NCI-H2107 treated with DMSO at 0.1 percent for 48 hours (cell line): ENCODE results near the gene RGS9.
"Not testable (repeated sequence)": the region's sequence is repeated elsewhere in the genome, so short reads cannot be mapped to it uniquely, and the experiment has no call there.

Source experiments
- DNase-seq: peaks from one replicate; lab custom pipeline; 2025; ENCODE audit not compliant: unreplicated experiment; lab: John Stamatoyannopoulos, UW

Gene RGS9

GRCh38 chr17:65180752-65181236, 43.6 kb downstream of the RGS9 start:
- DNase-seq = not testable (repeated sequence)

- no peak for DNase-seq
Measured at GRCh38 chr17:65181237-65182061, 44.3 kb downstream of the RGS9 start.

GRCh38 chr17:65182233-65182632, 45.1 kb downstream of the RGS9 start:
- no peak for DNase-seq

GRCh38 chr17:65183736-65184135, 46.6 kb downstream of the RGS9 start:
- no peak for DNase-seq

- no peak for DNase-seq
Measured at GRCh38 chr17:65184235-65184959, 47.2 kb downstream of the RGS9 start.

- DNase-seq = no peak
Measured at GRCh38 chr17:65185062-65185461, 47.9 kb downstream of the RGS9 start.

- no peak for DNase-seq
Measured at GRCh38 chr17:65185668-65186382, 48.7 kb downstream of the RGS9 start.

GRCh38 chr17:65190467-65191097, 53.4 kb downstream of the RGS9 start:
- no peak for DNase-seq

- DNase-seq = no peak
Measured at GRCh38 chr17:65191811-65192740, 54.9 kb downstream of the RGS9 start.

- DNase-seq = no peak
Measured at GRCh38 chr17:65193305-65193704, 56.1 kb downstream of the RGS9 start.

GRCh38 chr17:65193716-65194293, 56.6 kb downstream of the RGS9 start:
- no peak for DNase-seq

- no peak for DNase-seq
Measured at GRCh38 chr17:65194670-65195334, 57.6 kb downstream of the RGS9 start.

- no peak for DNase-seq
Measured at GRCh38 chr17:65195716-65196115, 58.5 kb downstream of the RGS9 start.

- no peak for DNase-seq
Measured at GRCh38 chr17:65196617-65197016, 59.4 kb downstream of the RGS9 start.

GRCh38 chr17:65197201-65197600, 60.0 kb downstream of the RGS9 start:
- no peak for DNase-seq

- peak; percentile 42 for DNase-seq
Measured at GRCh38 chr17:65198653-65199382, 61.6 kb downstream of the RGS9 start.

- no peak for DNase-seq
Measured at GRCh38 chr17:65201331-65201730, 64.2 kb downstream of the RGS9 start.

- no peak for DNase-seq
Measured at GRCh38 chr17:65202844-65203571, 65.8 kb downstream of the RGS9 start.
